Liver (tissue), 9 donors: Measurements from ENCODE around the gene PPFIA2. TPM values are rescaled to one million over a fixed set of nuclear protein-coding genes. Genes with fewer than 3 reads are reported as not detected.

Source experiments
- DNase-seq: peaks from one replicate; pipeline ENCODE4 v3.0.0-alpha.2; 2017; ENCODE audit warnings: low spot score
- H3K27ac ChIP-seq, 2 donors: one replicate each; pipeline ENCODE4 v1.7.0; 2013; ENCODE audit warnings: inconsistent platforms in 2 of 2, low read length in 2 of 2, control low read depth in 1 of 2, low read depth in 1 of 2, mild to moderate bottlenecking in 1 of 2
- H3K27me3 ChIP-seq, 4 donors: one replicate each; pipeline versions ENCODE4 v1.6.1 to v1.7.0; 2013; ENCODE audit warnings: low read length in 3 of 4, inconsistent platforms in 1 of 4, mild to moderate bottlenecking in 1 of 4, moderate library complexity in 1 of 4; ENCODE audit not compliant: control insufficient read depth in 4 of 4, insufficient read depth in 4 of 4
- H3K36me3 ChIP-seq, 4 donors: one replicate each; pipeline versions ENCODE4 v1.6.1 to v1.7.0; 2013; ENCODE audit warnings: low read length in 3 of 4, mild to moderate bottlenecking in 3 of 4, low read depth in 1 of 4, moderate library complexity in 1 of 4; ENCODE audit not compliant: control insufficient read depth in 4 of 4, insufficient read depth in 3 of 4
- H3K4me1 ChIP-seq, 4 donors: one replicate each; pipeline versions ENCODE4 v1.6.1 to v1.7.0; 2013; ENCODE audit warnings: low read length in 3 of 4, mild to moderate bottlenecking in 3 of 4, moderate library complexity in 1 of 4; ENCODE audit not compliant: control insufficient read depth in 4 of 4, insufficient read depth in 4 of 4
- H3K4me3 ChIP-seq, 3 donors: one replicate each; pipeline versions ENCODE4 v1.6.1 to v1.7.0; 2013; ENCODE audit warnings: low read length in 3 of 3, control low read depth in 1 of 3, low read depth in 1 of 3, mild to moderate bottlenecking in 1 of 3
- H3K9ac ChIP-seq, 2 donors: one replicate each; pipeline ENCODE4 v1.7.0; 2013; ENCODE audit warnings: low read length in 2 of 2, mild to moderate bottlenecking in 2 of 2, moderate library complexity in 2 of 2, control low read depth in 1 of 2, low read depth in 1 of 2
- H3K9me3 ChIP-seq, 4 donors: one replicate each; pipeline versions ENCODE4 v1.6.1 to v1.7.0; 2013; ENCODE audit warnings: low read length in 3 of 4; ENCODE audit not compliant: control insufficient read depth in 4 of 4
- CTCF ChIP-seq: fragments of 150-350 bp; IDR thresholded peaks from 2 replicates; pipeline ENCODE4 v1.5.1; 2017; ENCODE audit warnings: improper control_type of control experiment, low read depth, low read length; ENCODE audit not compliant: missing input control
- EGR1 ChIP-seq, 2 donors: IDR thresholded peaks; 2 replicates each; pipeline ENCODE4 v1.6.1; 2016 to 2018; ENCODE audit warnings: antibody characterized with exemption in 2 of 2, low read depth in 2 of 2
- FOXA1 ChIP-seq: IDR thresholded peaks from 2 replicates; pipeline ENCODE4 v1.6.1; 2016; ENCODE audit warnings: antibody characterized with exemption
- FOXA2 ChIP-seq: IDR thresholded peaks from 2 replicates; pipeline ENCODE4 v1.6.1; 2016; ENCODE audit warnings: antibody characterized with exemption
- GABPA ChIP-seq, 2 donors: IDR thresholded peaks in 1 of 2; conservative IDR thresholded peaks in 1 of 2; 2 replicates each; pipeline ENCODE4 v1.6.1; 2016; ENCODE audit warnings: antibody characterized with exemption in 2 of 2, mild to moderate bottlenecking in 1 of 2, moderate library complexity in 1 of 2
- HNF4A ChIP-seq, 2 donors: conservative IDR thresholded peaks; 2 replicates each; pipeline ENCODE4 v1.6.1; 2016; ENCODE audit warnings: antibody characterized with exemption in 2 of 2, mild to moderate bottlenecking in 2 of 2
- HNF4G ChIP-seq: IDR thresholded peaks from 2 replicates; pipeline ENCODE4 v1.6.1; 2016; ENCODE audit warnings: antibody characterized with exemption
- JUND ChIP-seq, 2 donors: IDR thresholded peaks; 2 replicates each; pipeline ENCODE4 v1.6.1; 2016; ENCODE audit warnings: antibody characterized with exemption in 2 of 2
- NR2F2 ChIP-seq: IDR thresholded peaks from 2 replicates; pipeline ENCODE4 v1.6.1; 2016; ENCODE audit warnings: antibody characterized with exemption
- RAD21 ChIP-seq, 2 donors: IDR thresholded peaks; 2 replicates each; pipeline ENCODE4 v1.6.1; 2016; ENCODE audit warnings: antibody characterized with exemption in 2 of 2, mild to moderate bottlenecking in 2 of 2
- REST ChIP-seq: IDR thresholded peaks from 2 replicates; pipeline ENCODE4 v1.6.1; 2016; ENCODE audit warnings: antibody characterized with exemption, mild to moderate bottlenecking
- RXRA ChIP-seq, 2 donors: IDR thresholded peaks; 2 replicates each; pipeline ENCODE4 v1.6.1; 2017 to 2018; ENCODE audit warnings: antibody characterized with exemption in 2 of 2, mild to moderate bottlenecking in 1 of 2
- SP1 ChIP-seq: IDR thresholded peaks from 2 replicates; pipeline ENCODE4 v1.6.1; 2018; ENCODE audit warnings: antibody characterized with exemption, mild to moderate bottlenecking
- TAF1 ChIP-seq: conservative IDR thresholded peaks from 2 replicates; pipeline ENCODE4 v1.6.1; 2016; ENCODE audit warnings: antibody characterized with exemption, mild to moderate bottlenecking
- YY1 ChIP-seq: IDR thresholded peaks from 2 replicates; pipeline ENCODE4 v1.6.1; 2016; ENCODE audit warnings: antibody characterized with exemption, mild to moderate bottlenecking
- ZBTB33 ChIP-seq: IDR thresholded peaks from 2 replicates; pipeline ENCODE4 v1.6.1; 2016; ENCODE audit warnings: antibody characterized with exemption
- WGBS: extraction: QIAGEN DNeasy Blood & Tissue Kit; methylation state at CpG from one replicate; pipeline ENCODE4 v1.1.7; 2013; 5-methylcytosine and 5-hydroxymethylcytosine counted together
- polyA plus RNA-seq, 2 donors: library from polyadenylated mRNA; stranded (reverse) in 1 of 2; unstranded in 1 of 2; fragments of 200-250 nt in 1 of 2; fragments of >200 nt in 1 of 2; fragmentation: Nextera tagmentation in 1 of 2; extraction: Ambion mirVana in 1 of 2; gene quantifications; one replicate each; pipeline versions ENCODE4 v1.2.1 to v1.2.3, GENCODE V29; 2013 to 2015
- total RNA-seq, 2 donors: library from RNA; depleted of rRNA; stranded (reverse); fragments of >200 nt; gene quantifications; one replicate each; pipeline ENCODE4 v1.2.3, GENCODE V29; 2014
- TF ChIP-seq, protein P1 (sequence below): IDR thresholded peaks from 2 replicates; pipeline ENCODE4 v1.6.1; 2016; ENCODE audit warnings: antibody characterized with exemption
- TF ChIP-seq, protein P2 (sequence below): IDR thresholded peaks from 2 replicates; pipeline ENCODE4 v1.6.1; 2016; ENCODE audit warnings: antibody characterized with exemption
- donor health status: healthy.
- donor health status: healthy.
- donor health status: healthy.
- donor health status: healthy.
- donor health status: healthy.

The PPFIA2 gene
- total and polyA plus RNA-seq, 4 donors = 0.05 to 0.50 (median 0.22) TPM; not detected in 1

DNA sequence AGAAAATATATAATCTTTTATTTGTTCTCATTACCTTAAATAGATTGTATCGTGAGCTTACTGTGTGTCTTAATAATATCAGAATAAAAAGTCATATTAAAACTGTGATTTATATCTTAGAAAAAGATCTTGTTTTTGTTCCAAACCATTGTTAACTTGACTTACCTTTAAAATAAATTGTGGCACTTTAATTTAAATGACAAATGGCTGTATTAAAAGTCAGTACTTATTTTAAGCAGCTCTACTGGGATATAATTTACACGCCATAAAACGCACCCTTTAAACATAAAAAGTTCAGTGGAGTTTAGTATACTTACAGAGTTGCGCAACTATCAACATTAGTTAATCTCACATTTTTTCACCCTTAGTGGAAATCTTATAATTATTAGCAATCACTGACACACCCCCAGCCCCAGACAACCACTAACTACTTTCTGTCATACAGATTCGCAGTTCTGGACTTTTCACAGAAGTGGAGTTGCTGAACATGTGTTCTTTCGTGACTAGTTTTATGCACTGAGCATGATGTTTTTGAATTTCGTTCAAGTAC is 369.5 kb downstream of the PPFIA2 start:
- WGBS = 84% methylated on average over 7 of the region's 7 CpGs
- no peak for DNase-seq
- H3K4me1 ChIP-seq = no peaks in the 10 kb centered on the region
- H3K27ac ChIP-seq = no peak overlapping the region
- H3K4me3 ChIP-seq = no peak overlapping the region
- H3K9ac ChIP-seq = no peak overlapping the region
- H3K9me3 ChIP-seq = no peaks in the 10 kb centered on the region
- no peaks in the 10 kb centered on the region for H3K36me3 ChIP-seq
- TF ChIP-seq SP1 (no peak), TAF1 (no peak), RAD21 (IDR thresholded peaks at IDR 0.05) (no peak), FOXA2 (no peak), GABPA (IDR thresholded peaks at IDR 0.05 in 1 of 2, conservative IDR thresholded peaks at IDR 0.05 in 1 of 2) (no peak), ZBTB33 (no peak), FOXA1 (no peak), HNF4A (conservative IDR thresholded peaks at IDR 0.05) (no peak), RXRA (IDR thresholded peaks at IDR 0.05) (no peak), YY1 (no peak), HNF4G (no peak), EGR1 (IDR thresholded peaks at IDR 0.05; ENCODE audit: low read depth in 2 of 2) (no peak), CTCF (no peak), REST (no peak), JUND (IDR thresholded peaks at IDR 0.05) (no peak), NR2F2 (no peak)
- TF ChIP-seq, protein P1, sequence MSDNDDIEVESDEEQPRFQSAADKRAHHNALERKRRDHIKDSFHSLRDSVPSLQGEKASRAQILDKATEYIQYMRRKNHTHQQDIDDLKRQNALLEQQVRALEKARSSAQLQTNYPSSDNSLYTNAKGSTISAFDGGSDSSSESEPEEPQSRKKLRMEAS = no peak
- TF ChIP-seq, protein P2, sequence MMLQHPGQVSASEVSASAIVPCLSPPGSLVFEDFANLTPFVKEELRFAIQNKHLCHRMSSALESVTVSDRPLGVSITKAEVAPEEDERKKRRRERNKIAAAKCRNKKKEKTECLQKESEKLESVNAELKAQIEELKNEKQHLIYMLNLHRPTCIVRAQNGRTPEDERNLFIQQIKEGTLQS = no peak
- no peaks in the 10 kb centered on the region for H3K27me3 ChIP-seq
